ENCODE measurements around the gene TRA2A. TPM values are rescaled to one million over a fixed set of nuclear protein-coding genes. Genes with fewer than 3 reads are reported as not detected.

Gene TRA2A
- total and polyA plus RNA-seq, 9 of the 15 experiments (the other 6 are each of a cell fraction or from before 2014, with no cell fraction given), result 22.7 to 210 (median 73.9) TPM

GRCh38 chr7:23546897-23547572 is 15.3 kb upstream of the TRA2A start:
- Histone ChIP-seq H4K20me1 (replicated peaks; ENCODE audit: control insufficient read depth, insufficient read depth, low read length) (0 out of 2 replicates have a peak, but pooled peaks cover 4% of the 10 kb centered on the region), H3K9ac (ENCODE audit: insufficient read depth in 1 of 2, low read depth in 2 of 2, low read length in 2 of 2) (no peak overlapping the region), H3K27ac (ENCODE audit: extremely low read depth, low read depth, low read length) (no peak overlapping the region), H2AFZ (ENCODE audit: low read depth, low read length) (peak overlapping the region; percentile 46; the same call in 1 of the 2 replicates), H3K27me3 (ENCODE audit: control insufficient read depth in 2 of 2, insufficient read depth in 2 of 2, low read length in 2 of 2) (no peaks in the 10 kb centered on the region; a peak in 1 of 5 replicates), H3K4me2 (ENCODE audit: insufficient read depth, low read length) (no peak overlapping the region), H3K79me2 (ENCODE audit: control insufficient read depth, insufficient read depth, low read length) (no peaks in the 10 kb centered on the region), H3K4me1 (replicated peaks in 1 of 2; ENCODE audit: control insufficient read depth in 2 of 2, insufficient read depth in 2 of 2, low read length in 2 of 2) (peaks cover 0 to 6% of the 10 kb centered on the region in 2 experiments; a peak in 2 of 5 replicates), H3K36me3 (ENCODE audit: control insufficient read depth, insufficient read depth, low read length) (no peaks in the 10 kb centered on the region), H3K4me3 (no peak overlapping the region), H3K9me1 (ENCODE audit: control insufficient read depth, insufficient read depth, low read length) (no peaks in the 10 kb centered on the region), H3K9me3 (replicated peaks; ENCODE audit: control insufficient read depth, insufficient read depth, low read depth, low read length) (no peaks in the 10 kb centered on the region; the same call in 1 of the 2 replicates)
- no TSS peak for BruUV-seq (replicated peaks)
- in situ Hi-C loops (cut with MboI) (loop anchor here (5.0 kb wide), 1 partner anchor 275 kb away; no protein-coding TSS in a partner anchor), intact Hi-C loops (cut with micrococcal nuclease) (loop anchor here (1.0 to 10.0 kb wide), 3 partner anchors 23 to 462 kb away; no protein-coding TSS in a partner anchor)
- ChIA-PET CTCF (ENCODE audit: low intra/inter-chr PET ratio) (interaction anchor here (0.6 to 4.8 kb wide), 15 partner anchors 24 to 1613 kb away, joined by 3 to 73 read pairs (median 4); no protein-coding TSS in a partner anchor), POLR2A (interaction anchor here (0.6 kb wide), 5 partner anchors 15 to 1175 kb away, joined by 3 to 4 read pairs (median 3); partner anchors contain the start of gene TRA2A)
- peak; percentile 87 for ATAC-seq
- WGBS (ENCODE audit: insufficient coverage, low coverage, missing lambda C conversion rate), result 11% methylated on average over 13 of the region's 13 CpGs
- peak; percentile 81 to 93 (median 82) for DNase-seq (ENCODE audit: extremely low read depth in 1 of 4, low spot score in 3 of 4)
- peak; percentile 98 for FAIRE-seq
- no peak for TF ChIP-seq TBP (optimal IDR thresholded peaks at IDR 0.05; ENCODE audit: low read depth, low read length)
- TF ChIP-seq NFE2 (IDR thresholded peaks at IDR 0.05; ENCODE audit: low read depth), result 0 out of 2 replicates have a peak, but pooled peaks have one; percentile 5
- TF ChIP-seq CC2D1A (IDR thresholded peaks at IDR 0.05), result peak; percentile 42; the same call in 1 of the 2 replicates
- no peak for TF ChIP-seq MECOM (CRISPR knock-in tag; IDR thresholded peaks at IDR 0.05)
- no peak for TF ChIP-seq TAL1 (IDR thresholded peaks at IDR 0.05)
- TF ChIP-seq ZBTB33 (CRISPR knock-in tag; IDR thresholded peaks at IDR 0.05), result peak; percentile 76
- TF ChIP-seq, protein P1, sequence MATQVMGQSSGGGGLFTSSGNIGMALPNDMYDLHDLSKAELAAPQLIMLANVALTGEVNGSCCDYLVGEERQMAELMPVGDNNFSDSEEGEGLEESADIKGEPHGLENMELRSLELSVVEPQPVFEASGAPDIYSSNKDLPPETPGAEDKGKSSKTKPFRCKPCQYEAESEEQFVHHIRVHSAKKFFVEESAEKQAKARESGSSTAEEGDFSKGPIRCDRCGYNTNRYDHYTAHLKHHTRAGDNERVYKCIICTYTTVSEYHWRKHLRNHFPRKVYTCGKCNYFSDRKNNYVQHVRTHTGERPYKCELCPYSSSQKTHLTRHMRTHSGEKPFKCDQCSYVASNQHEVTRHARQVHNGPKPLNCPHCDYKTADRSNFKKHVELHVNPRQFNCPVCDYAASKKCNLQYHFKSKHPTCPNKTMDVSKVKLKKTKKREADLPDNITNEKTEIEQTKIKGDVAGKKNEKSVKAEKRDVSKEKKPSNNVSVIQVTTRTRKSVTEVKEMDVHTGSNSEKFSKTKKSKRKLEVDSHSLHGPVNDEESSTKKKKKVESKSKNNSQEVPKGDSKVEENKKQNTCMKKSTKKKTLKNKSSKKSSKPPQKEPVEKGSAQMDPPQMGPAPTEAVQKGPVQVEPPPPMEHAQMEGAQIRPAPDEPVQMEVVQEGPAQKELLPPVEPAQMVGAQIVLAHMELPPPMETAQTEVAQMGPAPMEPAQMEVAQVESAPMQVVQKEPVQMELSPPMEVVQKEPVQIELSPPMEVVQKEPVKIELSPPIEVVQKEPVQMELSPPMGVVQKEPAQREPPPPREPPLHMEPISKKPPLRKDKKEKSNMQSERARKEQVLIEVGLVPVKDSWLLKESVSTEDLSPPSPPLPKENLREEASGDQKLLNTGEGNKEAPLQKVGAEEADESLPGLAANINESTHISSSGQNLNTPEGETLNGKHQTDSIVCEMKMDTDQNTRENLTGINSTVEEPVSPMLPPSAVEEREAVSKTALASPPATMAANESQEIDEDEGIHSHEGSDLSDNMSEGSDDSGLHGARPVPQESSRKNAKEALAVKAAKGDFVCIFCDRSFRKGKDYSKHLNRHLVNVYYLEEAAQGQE (IDR thresholded peaks at IDR 0.05; ENCODE audit: borderline replicate concordance), result peak; percentile 87
- TF ChIP-seq, protein P1 (CRISPR knock-in tag; IDR thresholded peaks at IDR 0.05; ENCODE audit: low read depth), result no peak
- peak in 1 of 2 experiments; percentile 27; a peak in 1 of 4 replicates for TF ChIP-seq SRF (CRISPR knock-in tag; IDR thresholded peaks at IDR 0.05)
- peak; percentile 93 for TF ChIP-seq SMC3 (conservative IDR thresholded peaks at IDR 0.05; ENCODE audit: insufficient read depth, low read depth, low read length)
- no peak for TF ChIP-seq ZNF146 (CRISPR knock-in tag; IDR thresholded peaks at IDR 0.05; ENCODE audit: unreplicated experiment)
- TF ChIP-seq PHF21A (IDR thresholded peaks at IDR 0.05; ENCODE audit: borderline replicate concordance, low read depth), result no peak

Data from K562 (cell line).